PC-9 (cell line): ENCODE measurements around the gene POU6F2. TPM values are rescaled to one million over a fixed set of nuclear protein-coding genes. Genes with fewer than 3 reads are reported as not detected.

ENCODE experiments used
- BruUV-seq: library from RNA; stranded (reverse); fragments of 400-500 nt; replicated peaks from 2 replicates; lab custom pipeline; 2021; lab: Mats Ljungman, UMichigan
- CTCF ChIA-PET: fragments of 300-600 bp; sonication (Branson Sonifier 250); formaldehyde crosslinking; loops from one replicate; lab custom pipeline; 2022; ENCODE audit warnings: antibody characterized with exemption; lab: Charles Lee
- POLR2A ChIA-PET: fragments of 300-600 bp; sonication (Branson Sonifier 250); formaldehyde crosslinking; loops from one replicate; lab custom pipeline; 2022; ENCODE audit warnings: antibody characterized with exemption; ENCODE audit not compliant: unreplicated experiment; lab: Charles Lee
- DNase-seq, 2 experiments: peaks; one replicate each; pipeline versions ENCODE4 v3.0.0 to v3.0.0-alpha.2; 2015 to 2022; ENCODE audit warnings: mixed read lengths in 1 of 2
- H2AFZ ChIP-seq: fragments of 200-600 bp; sonication (generic); 2 replicates; pipeline ENCODE4 v1.8.1; 2017; ENCODE audit warnings: antibody characterized with exemption
- H3F3A ChIP-seq: fragments of 200-600 bp; sonication (generic); 2 replicates; pipeline ENCODE4 v1.8.1; 2017; ENCODE audit warnings: antibody characterized with exemption, mild to moderate bottlenecking, low read depth; ENCODE audit not compliant: insufficient read depth
- H3K27ac ChIP-seq: fragments of 200-600 bp; sonication (generic); 2 replicates; pipeline ENCODE4 v1.6.1; 2016; ENCODE audit warnings: mixed run types
- H3K27me3 ChIP-seq: fragments of 200-600 bp; sonication (generic); 2 replicates; pipeline ENCODE4 v1.6.1; 2016; ENCODE audit warnings: low read depth, mixed run types; ENCODE audit not compliant: insufficient read depth
- H3K36me3 ChIP-seq: fragments of 200-600 bp; sonication (generic); 2 replicates; pipeline ENCODE4 v1.6.1; 2016; ENCODE audit warnings: low read depth, mixed run types
- H3K4me1 ChIP-seq: fragments of 200-600 bp; sonication (generic); replicated peaks from 2 replicates; pipeline ENCODE4 v1.6.1; 2016; ENCODE audit warnings: mixed run types; ENCODE audit not compliant: insufficient read depth
- H3K4me2 ChIP-seq: fragments of 200-600 bp; sonication (generic); 2 replicates; pipeline ENCODE4 v1.6.1; 2017; ENCODE audit warnings: mixed run types
- H3K4me3 ChIP-seq: fragments of 200-600 bp; sonication (generic); 2 replicates; pipeline ENCODE4 v1.6.1; 2016; ENCODE audit warnings: mixed run types
- H3K79me2 ChIP-seq: fragments of 200-600 bp; sonication (generic); 2 replicates; pipeline ENCODE4 v1.6.1; 2017; ENCODE audit warnings: low read depth, mixed run types
- H3K9me2 ChIP-seq: fragments of 200-600 bp; sonication (generic); 2 replicates; pipeline ENCODE4 v1.8.1; 2017; ENCODE audit warnings: mild to moderate bottlenecking; ENCODE audit not compliant: insufficient read depth
- H3K9me3 ChIP-seq: fragments of 200-600 bp; sonication (generic); 2 replicates; pipeline ENCODE4 v1.8.1; 2016; ENCODE audit warnings: low read depth; ENCODE audit not compliant: insufficient read depth
- H4K20me1 ChIP-seq: fragments of 200-600 bp; sonication (generic); 2 replicates; pipeline ENCODE4 v1.8.1; 2017; ENCODE audit not compliant: insufficient read depth
- EZH2 ChIP-seq: fragments of 200-600 bp; sonication (generic); IDR thresholded peaks from 2 replicates; pipeline ENCODE4 v1.8.0; 2017; ENCODE audit warnings: antibody characterized with exemption, low read depth
- intact Hi-C: fragments of 100-400 bp; cut with micrococcal nuclease; formaldehyde crosslinking; loops from one replicate; pipeline ENCODE4 v1.10.0; 2022; ENCODE audit not compliant: unreplicated experiment
- total RNA-seq: library from RNA; stranded (reverse); gene quantifications from 2 replicates; pipeline ENCODE4 v1.2.3, GENCODE V29; 2021
- TF ChIP-seq, protein P1 (sequence below): fragments of 200-600 bp; sonication (generic); conservative IDR thresholded peaks from 2 replicates; pipeline ENCODE4 v1.6.1; 2017; ENCODE audit warnings: mixed run types, antibody characterized with exemption, mild to moderate bottlenecking, moderate library complexity

POU6F2 gene
- total RNA-seq, 1 experiment from 2014 or later: not detected

DNA sequence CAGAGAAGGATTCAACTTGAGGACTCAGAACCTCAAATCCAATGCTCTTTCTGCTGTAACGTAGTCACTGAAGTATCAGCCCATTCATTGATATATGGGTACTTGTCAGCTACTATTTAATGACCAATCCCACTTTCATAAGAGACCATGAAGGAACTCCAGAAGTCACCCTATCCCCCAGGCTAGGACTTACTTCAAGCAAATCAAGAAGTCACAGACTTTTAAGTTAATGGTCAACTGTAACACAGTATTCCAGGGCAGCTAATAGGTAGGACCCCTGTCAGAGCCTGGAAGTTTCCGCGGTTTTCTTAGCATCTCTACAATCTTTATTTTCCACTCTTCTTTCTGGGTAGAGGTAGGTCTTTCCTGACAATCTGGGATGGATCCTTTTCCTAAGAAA lies 269.9 kb downstream of the POU6F2 start:
- H3K27ac ChIP-seq: no peak overlapping the region
- no peaks in the 10 kb centered on the region for H3K4me1 ChIP-seq
- POLR2A ChIA-PET: no interaction called here
- no peaks in the 10 kb centered on the region for H3K9me3 ChIP-seq
- no peak for DNase-seq
- H3K27me3 ChIP-seq: peaks cover 74% of the 10 kb centered on the region
- intact Hi-C loops: no loop called here
- CTCF ChIA-PET: no interaction called here
- H4K20me1 ChIP-seq: no peaks in the 10 kb centered on the region
- no peaks in the 10 kb centered on the region for H3F3A ChIP-seq
- H2AFZ ChIP-seq: no peak overlapping the region
- no peaks in the 10 kb centered on the region for H3K36me3 ChIP-seq
- H3K79me2 ChIP-seq: no peaks in the 10 kb centered on the region
- no TSS peak for BruUV-seq
- H3K4me3 ChIP-seq: no peak overlapping the region
- no peak overlapping the region for H3K4me2 ChIP-seq
- TF ChIP-seq EZH2: no peak
- TF ChIP-seq, protein P1, sequence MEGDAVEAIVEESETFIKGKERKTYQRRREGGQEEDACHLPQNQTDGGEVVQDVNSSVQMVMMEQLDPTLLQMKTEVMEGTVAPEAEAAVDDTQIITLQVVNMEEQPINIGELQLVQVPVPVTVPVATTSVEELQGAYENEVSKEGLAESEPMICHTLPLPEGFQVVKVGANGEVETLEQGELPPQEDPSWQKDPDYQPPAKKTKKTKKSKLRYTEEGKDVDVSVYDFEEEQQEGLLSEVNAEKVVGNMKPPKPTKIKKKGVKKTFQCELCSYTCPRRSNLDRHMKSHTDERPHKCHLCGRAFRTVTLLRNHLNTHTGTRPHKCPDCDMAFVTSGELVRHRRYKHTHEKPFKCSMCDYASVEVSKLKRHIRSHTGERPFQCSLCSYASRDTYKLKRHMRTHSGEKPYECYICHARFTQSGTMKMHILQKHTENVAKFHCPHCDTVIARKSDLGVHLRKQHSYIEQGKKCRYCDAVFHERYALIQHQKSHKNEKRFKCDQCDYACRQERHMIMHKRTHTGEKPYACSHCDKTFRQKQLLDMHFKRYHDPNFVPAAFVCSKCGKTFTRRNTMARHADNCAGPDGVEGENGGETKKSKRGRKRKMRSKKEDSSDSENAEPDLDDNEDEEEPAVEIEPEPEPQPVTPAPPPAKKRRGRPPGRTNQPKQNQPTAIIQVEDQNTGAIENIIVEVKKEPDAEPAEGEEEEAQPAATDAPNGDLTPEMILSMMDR: no peak
- H3K9me2 ChIP-seq: no peaks in the 10 kb centered on the region

- BruUV-seq: no TSS peak
- Histone ChIP-seq H3F3A (no peaks in the 10 kb centered on the region), H3K4me2 (no peak overlapping the region), H3K9me3 (no peaks in the 10 kb centered on the region), H3K9me2 (no peaks in the 10 kb centered on the region), H3K27me3 (peaks cover 80% of the 10 kb centered on the region), H3K4me1 (no peaks in the 10 kb centered on the region), H3K36me3 (no peaks in the 10 kb centered on the region), H4K20me1 (no peaks in the 10 kb centered on the region), H3K4me3 (no peak overlapping the region), H2AFZ (no peak overlapping the region), H3K27ac (no peak overlapping the region), H3K79me2 (no peaks in the 10 kb centered on the region)
- TF ChIP-seq, protein P1: no peak
- no peak for TF ChIP-seq EZH2
- no peak for DNase-seq
- ChIA-PET POLR2A (no interaction called here), CTCF (no interaction called here)
- intact Hi-C loops: no loop called here
Measured at GRCh38 chr7:39248041-39248691, 270.5 kb downstream of the POU6F2 start.

DNA sequence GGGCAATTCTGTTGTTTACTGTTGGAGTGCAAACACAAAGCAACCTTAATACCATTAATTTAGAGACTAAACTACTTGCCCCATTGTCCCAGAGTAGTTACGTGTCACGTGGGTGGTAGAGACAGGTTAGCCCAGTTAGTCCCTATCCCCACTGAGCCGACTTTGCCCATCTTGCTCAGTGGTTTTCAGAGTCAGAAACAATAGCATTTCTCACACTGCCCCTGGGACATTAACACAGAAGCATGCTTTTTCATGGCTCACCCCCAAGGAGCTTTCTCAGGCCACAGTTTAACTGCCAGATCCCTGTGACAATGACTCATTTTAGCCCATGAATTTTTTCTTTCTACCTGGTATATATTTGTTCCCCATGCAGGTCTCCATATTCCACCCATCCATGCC lies 271.0 kb downstream of the POU6F2 start:
- Histone ChIP-seq H3K27ac (no peak overlapping the region), H2AFZ (no peak overlapping the region), H3K36me3 (no peaks in the 10 kb centered on the region), H3K9me2 (no peaks in the 10 kb centered on the region), H3K27me3 (peaks cover 85% of the 10 kb centered on the region), H3F3A (no peaks in the 10 kb centered on the region), H3K4me2 (no peak overlapping the region), H3K4me1 (no peaks in the 10 kb centered on the region), H3K4me3 (no peak overlapping the region), H3K79me2 (no peaks in the 10 kb centered on the region), H4K20me1 (no peaks in the 10 kb centered on the region), H3K9me3 (no peaks in the 10 kb centered on the region)
- BruUV-seq: no TSS peak
- no peak for DNase-seq
- POLR2A ChIA-PET: no interaction called here
- TF ChIP-seq, protein P1: no peak
- TF ChIP-seq EZH2: no peak
- CTCF ChIA-PET: no interaction called here
- intact Hi-C loops: no loop called here
